Stimulated activated CD8-positive, alpha-beta memory T cell treated with anti-CD3 and anti-CD28 coated beads, Interleukin-7, amount 100 ng/mL, for 1 hour (primary cell): ENCODE measurements around the gene EPHA10.
"Not testable (repeated sequence)": the region's sequence is repeated elsewhere in the genome, so short reads cannot be mapped to it uniquely, and the experiment has no call there.

Experiments
- DNase-seq, 2 donors: peaks; one replicate each; pipeline ENCODE4 v3.0.0-alpha.2; 2020; ENCODE audit warnings: low read depth in 2 of 2

Gene EPHA10

DNA sequence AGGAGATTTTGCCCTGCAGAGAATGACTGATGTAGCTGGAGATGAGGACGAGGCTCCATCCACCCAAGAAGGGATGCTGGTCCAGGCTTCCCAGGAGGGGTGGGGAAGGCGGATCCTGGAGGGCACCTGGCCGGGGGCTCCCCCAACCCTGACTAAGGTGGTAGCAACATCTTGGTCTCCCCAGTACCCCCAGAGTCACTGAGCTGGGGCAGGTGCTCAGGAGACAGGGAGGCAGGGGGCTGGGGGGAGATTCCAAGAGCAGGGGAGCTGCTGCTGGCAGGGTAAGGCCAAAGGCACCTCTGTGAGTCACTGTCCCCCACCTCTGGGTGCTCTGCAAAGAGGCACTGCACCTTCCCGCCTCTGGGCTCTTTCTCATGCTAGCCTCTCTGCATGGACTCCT is 48.6 kb downstream of the EPHA10 start:
- no peak for DNase-seq

GRCh38 chr1:37714689-37715088 is 50.2 kb downstream of the EPHA10 start:
- no peak for DNase-seq

DNA sequence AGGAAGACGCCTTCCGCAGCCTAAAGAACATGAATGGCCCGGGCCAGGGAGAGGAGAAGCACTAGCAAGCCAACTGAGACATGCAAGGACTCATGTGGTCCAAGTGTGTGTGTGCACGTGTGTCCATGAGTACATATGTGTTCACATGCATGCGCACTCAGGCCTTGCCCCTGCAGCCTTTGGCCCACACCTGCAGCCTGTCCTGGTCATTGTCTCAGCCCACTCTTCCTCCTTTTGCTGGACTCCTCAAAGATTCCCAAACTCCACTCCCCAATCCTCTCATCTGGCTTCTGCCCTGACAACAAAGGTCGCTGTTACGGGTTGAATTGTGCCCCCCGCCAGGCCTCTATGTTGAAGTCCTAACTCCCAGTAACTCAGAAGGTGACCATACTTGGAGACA is 50.7 kb downstream of the EPHA10 start:
- no peak for DNase-seq

- DNase-seq, result no peak
Observed at GRCh38 chr1:37708471-37708870, 56.4 kb downstream of the EPHA10 start.

- DNase-seq, result no peak
Observed at GRCh38 chr1:37705399-37705798, 59.5 kb downstream of the EPHA10 start.

GRCh38 chr1:37704966-37705365 is 60.0 kb downstream of the EPHA10 start:
- DNase-seq, result no peak

DNA sequence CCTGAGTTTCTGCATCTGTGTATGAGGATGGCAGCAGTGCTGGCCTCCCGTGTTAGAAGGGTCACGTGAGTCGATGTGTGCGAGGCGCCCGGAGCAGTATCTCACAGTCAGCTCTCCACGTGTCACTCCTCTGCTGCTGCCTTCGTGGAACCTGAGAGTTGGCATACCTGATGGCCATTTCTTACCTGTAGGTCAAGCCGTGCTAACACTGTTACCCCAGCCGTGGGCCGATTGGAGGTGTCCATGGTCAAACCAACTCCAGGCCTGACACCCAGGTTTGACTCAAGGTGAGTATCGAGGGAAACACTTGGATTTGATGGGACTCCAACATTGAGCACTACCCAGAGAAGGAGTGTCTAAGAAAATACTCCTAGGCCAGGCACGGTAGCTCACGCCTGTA is 61.9 kb downstream of the EPHA10 start:
- DNase-seq, result no peak

GRCh38 chr1:37701051-37701450 is 63.9 kb downstream of the EPHA10 start:
- DNase-seq, result no peak

GRCh38 chr1:37699147-37699546 is 65.8 kb downstream of the EPHA10 start:
- DNase-seq, result no peak

- no peak for DNase-seq
Observed at GRCh38 chr1:37697737-37698136, 67.2 kb downstream of the EPHA10 start.

DNA sequence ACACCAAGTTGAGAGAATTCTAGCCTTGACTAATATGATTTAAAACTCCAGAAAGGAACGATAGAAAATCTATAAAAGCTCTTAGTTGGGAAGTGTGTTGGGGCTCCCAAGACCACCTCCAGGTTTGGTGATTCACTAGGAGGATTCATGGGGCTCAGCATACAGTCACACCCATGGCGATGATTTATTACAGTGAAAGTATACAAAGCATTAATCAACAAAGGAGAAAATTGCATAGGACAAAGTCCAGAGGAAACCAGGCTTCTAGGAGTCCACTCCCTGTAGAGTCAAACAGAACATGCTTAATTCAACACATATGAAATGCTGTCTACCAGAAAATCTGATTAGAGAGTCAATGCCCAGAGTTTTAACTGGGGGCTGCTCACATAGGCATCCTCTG is 67.8 kb downstream of the EPHA10 start:
- DNase-seq, result no peak

- no peak for DNase-seq
Observed at GRCh38 chr1:37692834-37693175, 72.1 kb downstream of the EPHA10 start.

- peak; percentile 97 for DNase-seq
Observed at GRCh38 chr1:37692078-37692833, 72.7 kb downstream of the EPHA10 start, which contains the start of gene CDCA8. Gene CDCA8, plus strand, starts transcription at chr1:37692516. Its CDS starts 175 bp downstream, at chr1:37692691.

DNA sequence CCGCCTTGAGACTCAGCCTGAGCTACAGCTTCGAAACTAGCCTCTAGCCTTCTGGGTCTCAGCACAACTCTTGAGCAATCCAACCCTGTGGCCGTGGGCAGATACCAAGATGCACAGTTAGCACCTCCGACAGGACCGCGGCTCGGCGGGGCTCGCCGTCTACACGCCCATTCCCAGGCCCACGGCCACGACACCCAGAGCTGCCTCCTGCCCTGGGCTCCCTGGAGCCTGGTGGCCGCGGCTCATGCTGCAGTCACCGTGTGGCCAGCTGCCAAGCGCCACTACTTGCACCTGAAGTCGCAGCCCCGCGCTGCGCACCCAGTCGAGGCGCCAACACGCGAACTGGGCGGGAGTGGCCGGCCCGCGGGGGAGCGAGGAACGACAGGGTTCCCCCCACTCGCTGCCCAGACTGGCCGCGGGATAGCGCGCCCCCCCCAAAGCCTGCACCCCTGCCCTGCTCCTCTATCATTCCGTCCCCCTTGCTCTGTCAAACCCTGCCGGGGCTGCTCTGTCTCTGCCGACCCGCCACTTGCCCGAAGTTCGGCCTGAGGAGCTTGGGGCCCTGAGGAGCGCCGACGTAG is 73.3 kb downstream of the EPHA10 start:
- no peak for DNase-seq

DNA sequence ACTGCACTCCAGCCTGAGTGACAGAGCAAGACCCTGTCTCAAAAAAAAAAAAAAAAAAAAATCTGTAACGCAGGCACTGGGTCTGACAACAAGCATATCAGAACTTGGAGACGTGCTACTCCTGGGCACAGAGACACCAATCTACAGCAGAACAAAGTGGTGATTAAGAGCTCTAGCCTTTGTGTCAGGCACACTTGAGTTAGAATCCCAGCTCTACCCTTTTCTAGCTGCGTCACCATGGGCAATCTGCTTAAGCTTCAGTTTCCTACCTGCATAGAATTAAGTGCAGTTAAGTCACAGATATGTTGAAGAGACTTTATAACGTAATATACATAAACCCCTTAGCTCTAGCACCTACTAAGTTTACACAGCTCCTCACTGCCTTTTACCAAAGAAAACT is 76.0 kb downstream of the EPHA10 start:
- DNase-seq, result no peak

- not testable (repeated sequence) for DNase-seq
Observed at GRCh38 chr1:37687764-37688163, 77.2 kb downstream of the EPHA10 start.

GRCh38 chr1:37685722-37686121 is 79.2 kb downstream of the EPHA10 start:
- DNase-seq, result no peak

- DNase-seq, result not testable (repeated sequence)
Observed at GRCh38 chr1:37684182-37684581, 80.7 kb downstream of the EPHA10 start.

GRCh38 chr1:37682334-37682987 is 82.5 kb downstream of the EPHA10 start:
- peak; percentile 45 to 69 for DNase-seq

DNA sequence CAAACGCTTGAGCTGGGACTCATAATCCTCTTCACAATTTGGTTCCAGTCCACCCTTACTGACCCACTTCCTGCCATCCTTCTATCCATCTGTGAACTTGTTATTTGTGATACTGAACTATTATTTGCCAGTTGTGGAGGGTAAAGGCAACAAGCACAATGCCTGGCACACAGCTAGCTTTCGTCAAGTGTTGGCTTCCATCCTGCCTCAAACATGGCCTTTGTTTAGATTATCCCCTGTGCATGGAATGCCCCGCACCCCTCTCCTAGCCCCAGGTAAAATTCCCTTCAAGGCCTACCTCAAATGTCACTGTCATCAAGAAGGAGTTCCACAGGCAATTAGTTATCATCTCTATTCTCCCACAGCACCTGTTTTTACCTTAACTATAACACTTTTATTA is 84.0 kb downstream of the EPHA10 start:
- DNase-seq, result no peak

- no peak for DNase-seq
Observed at GRCh38 chr1:37677808-37678207, 87.1 kb downstream of the EPHA10 start.

DNA sequence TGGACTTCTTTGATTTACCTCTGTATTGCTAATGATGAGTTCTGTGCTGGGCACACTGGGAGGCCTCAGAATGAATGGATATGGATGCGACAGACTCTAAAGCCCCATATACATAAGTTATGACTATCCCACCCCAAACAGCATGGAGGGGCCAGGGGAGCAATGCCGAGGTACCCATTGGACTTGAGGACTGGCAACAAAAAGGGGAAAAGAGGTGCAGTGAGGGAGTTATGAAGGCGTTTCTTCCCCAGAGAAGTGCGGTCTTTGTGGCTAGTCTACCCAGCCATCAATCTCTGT is 87.8 kb downstream of the EPHA10 start:
- no peak for DNase-seq
